ENCODE measurements around the gene TIMM17A. TPM values are rescaled to one million over a fixed set of nuclear protein-coding genes. Genes with fewer than 3 reads are reported as not detected.

Gene TIMM17A
- polyA plus RNA-seq, 3 donors: 27.4 to 50.3 (median 45.4) TPM

GRCh38 chr1:201944002-201944401 lies 11.3 kb upstream of the TIMM17A start:
- Histone ChIP-seq H3K4me2 (replicated peaks; ENCODE audit: extremely low read depth, low read length, poor library complexity, severe bottlenecking) (no peak overlapping the region), H3K4me1 (ENCODE audit: control insufficient read depth in 1 of 2, insufficient read depth in 2 of 2, low read length in 2 of 2) (peaks cover 0 to 9% of the 10 kb centered on the region in 2 donors), H2AFZ (ENCODE audit: insufficient read depth, low read depth, low read length, poor library complexity, severe bottlenecking) (no peak overlapping the region), H3K36me3 (replicated peaks in 1 of 2; ENCODE audit: control insufficient read depth in 1 of 2, insufficient read depth in 2 of 2, low read length in 2 of 2) (no peaks in the 10 kb centered on the region), H3K9me3 (replicated peaks in 1 of 2; ENCODE audit: control insufficient read depth in 1 of 2, insufficient read depth in 1 of 2, low read length in 2 of 2) (peaks cover 0 to 8% of the 10 kb centered on the region in 2 donors), H3K4me3 (replicated peaks in 1 of 3; ENCODE audit: low read depth in 2 of 3, low read length in 3 of 3) (no peak overlapping the region), H3K27ac (ENCODE audit: low read depth in 1 of 2, low read length in 2 of 2) (no peak overlapping the region), H3K9ac (ENCODE audit: insufficient read depth, low read length, poor library complexity, severe bottlenecking) (no peak overlapping the region), H3K27me3 (ENCODE audit: control insufficient read depth in 2 of 2, insufficient read depth in 2 of 2, low read length in 2 of 2) (peaks cover 33 to 42% of the 10 kb centered on the region in 2 donors), H3K79me2 (ENCODE audit: insufficient read depth, low read length) (no peaks in the 10 kb centered on the region), H4K20me1 (ENCODE audit: insufficient read depth, low read length) (no peaks in the 10 kb centered on the region)
- Mint-ChIP-seq H3K27ac (no peak overlapping the region), H3K9me3 (peaks cover 0 to 14% (median 2%) of the 10 kb centered on the region in 7 donors), H3K27me3 (ENCODE audit: low read depth in 3 of 3) (peaks cover 42 to 52% (median 49%) of the 10 kb centered on the region in 3 donors), H3K36me3 (no peaks in the 10 kb centered on the region), H3K4me3 (no peak overlapping the region), H3K4me1 (peaks cover 14% of the 10 kb centered on the region)
- WGBS (ENCODE audit: insufficient coverage): no CpG with 5 or more reads among the region's 6 CpGs
- DNase-seq: no peak
- no peak for TF ChIP-seq CTCF (IDR thresholded peaks at IDR 0.05)
- intact Hi-C loops (cut with micrococcal nuclease): no loop called here

- Histone ChIP-seq H3K4me1 (ENCODE audit: control insufficient read depth in 1 of 2, insufficient read depth in 2 of 2, low read length in 2 of 2) (peaks cover 0 to 9% of the 10 kb centered on the region in 2 donors), H3K27me3 (ENCODE audit: control insufficient read depth in 2 of 2, insufficient read depth in 2 of 2, low read length in 2 of 2) (peaks cover 33 to 45% of the 10 kb centered on the region in 2 donors), H2AFZ (ENCODE audit: insufficient read depth, low read depth, low read length, poor library complexity, severe bottlenecking) (no peak overlapping the region), H3K4me3 (replicated peaks in 1 of 3; ENCODE audit: low read depth in 2 of 3, low read length in 3 of 3) (no peak overlapping the region), H3K36me3 (replicated peaks in 1 of 2; ENCODE audit: control insufficient read depth in 1 of 2, insufficient read depth in 2 of 2, low read length in 2 of 2) (no peaks in the 10 kb centered on the region), H3K27ac (ENCODE audit: low read depth in 1 of 2, low read length in 2 of 2) (no peak overlapping the region), H3K79me2 (ENCODE audit: insufficient read depth, low read length) (no peaks in the 10 kb centered on the region), H4K20me1 (ENCODE audit: insufficient read depth, low read length) (no peaks in the 10 kb centered on the region), H3K9me3 (replicated peaks in 1 of 2; ENCODE audit: control insufficient read depth in 1 of 2, insufficient read depth in 1 of 2, low read length in 2 of 2) (peaks cover 0 to 8% of the 10 kb centered on the region in 2 donors), H3K9ac (ENCODE audit: insufficient read depth, low read length, poor library complexity, severe bottlenecking) (no peak overlapping the region), H3K4me2 (replicated peaks; ENCODE audit: extremely low read depth, low read length, poor library complexity, severe bottlenecking) (no peak overlapping the region)
- TF ChIP-seq CTCF (IDR thresholded peaks at IDR 0.05): no peak
- H3K36me3 Mint-ChIP-seq: no peaks in the 10 kb centered on the region
- DNase-seq: no peak
- no CpG with 5 or more reads among the region's 3 CpGs for WGBS (ENCODE audit: insufficient coverage)
- H3K9me3 Mint-ChIP-seq: peaks cover 0 to 14% (median 2%) of the 10 kb centered on the region in 7 donors
- H3K4me1 Mint-ChIP-seq: peaks cover 14% of the 10 kb centered on the region
- intact Hi-C loops (cut with micrococcal nuclease): no loop called here
- no peak overlapping the region for H3K27ac Mint-ChIP-seq
- H3K4me3 Mint-ChIP-seq: peak overlapping the region in 1 of 2 donors; percentile 89
- H3K27me3 Mint-ChIP-seq (ENCODE audit: low read depth in 3 of 3): peaks cover 42 to 51% (median 49%) of the 10 kb centered on the region in 3 donors
Observed at GRCh38 chr1:201944639-201945038, 10.7 kb upstream of the TIMM17A start.

All from CD14-positive monocyte (primary cell).